ENCODE data around the gene PTCH2.
A peak's percentile ranks its signal among the peaks of the same experiment; 100 is the strongest.

Gene PTCH2

GRCh38 chr1:44777969-44778635, 65.0 kb downstream of the PTCH2 start:
- DNase-seq (ENCODE audit: low spot score): no peak

GRCh38 chr1:44777547-44777946, 65.5 kb downstream of the PTCH2 start:
- no peak for DNase-seq (ENCODE audit: low spot score)

- no peak for DNase-seq (ENCODE audit: low spot score)
Measured at GRCh38 chr1:44776730-44777068, 66.4 kb downstream of the PTCH2 start.

GRCh38 chr1:44775930-44776729, 66.9 kb downstream of the PTCH2 start:
- no peak for DNase-seq (ENCODE audit: low spot score)

- DNase-seq (ENCODE audit: low spot score): peak; percentile 95
Measured at GRCh38 chr1:44775078-44775929, 67.7 kb downstream of the PTCH2 start, which contains the start of gene RPS8. TSS of gene RPS8 (plus strand) at chr1:44775540. CDS start at chr1:44775597, 57 bp downstream.

Measured in Ammon's horn (tissue), 1 donor.